ENCODE measurements around the gene TMEM91.
"Not testable (repeated sequence)": the region's sequence is repeated elsewhere in the genome, so short reads cannot be mapped to it uniquely, and the experiment has no call there.

Gene TMEM91

GRCh38 chr19:41402010-41402409 is 25.7 kb downstream of the TMEM91 start:
- DNase-seq (ENCODE audit: low read depth) = no peak
- TF ChIP-seq, protein P1, sequence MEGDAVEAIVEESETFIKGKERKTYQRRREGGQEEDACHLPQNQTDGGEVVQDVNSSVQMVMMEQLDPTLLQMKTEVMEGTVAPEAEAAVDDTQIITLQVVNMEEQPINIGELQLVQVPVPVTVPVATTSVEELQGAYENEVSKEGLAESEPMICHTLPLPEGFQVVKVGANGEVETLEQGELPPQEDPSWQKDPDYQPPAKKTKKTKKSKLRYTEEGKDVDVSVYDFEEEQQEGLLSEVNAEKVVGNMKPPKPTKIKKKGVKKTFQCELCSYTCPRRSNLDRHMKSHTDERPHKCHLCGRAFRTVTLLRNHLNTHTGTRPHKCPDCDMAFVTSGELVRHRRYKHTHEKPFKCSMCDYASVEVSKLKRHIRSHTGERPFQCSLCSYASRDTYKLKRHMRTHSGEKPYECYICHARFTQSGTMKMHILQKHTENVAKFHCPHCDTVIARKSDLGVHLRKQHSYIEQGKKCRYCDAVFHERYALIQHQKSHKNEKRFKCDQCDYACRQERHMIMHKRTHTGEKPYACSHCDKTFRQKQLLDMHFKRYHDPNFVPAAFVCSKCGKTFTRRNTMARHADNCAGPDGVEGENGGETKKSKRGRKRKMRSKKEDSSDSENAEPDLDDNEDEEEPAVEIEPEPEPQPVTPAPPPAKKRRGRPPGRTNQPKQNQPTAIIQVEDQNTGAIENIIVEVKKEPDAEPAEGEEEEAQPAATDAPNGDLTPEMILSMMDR (IDR thresholded peaks at IDR 0.05; ENCODE audit: control insufficient read depth, extremely low read depth, insufficient read depth) = no peak
- H3K4me3 ChIP-seq (ENCODE audit: low read depth, low read length) = no peak overlapping the region

GRCh38 chr19:41403181-41403970 is 27.0 kb downstream of the TMEM91 start:
- TF ChIP-seq, protein P1 (IDR thresholded peaks at IDR 0.05; ENCODE audit: control insufficient read depth, extremely low read depth, insufficient read depth) = no peak
- no peak for DNase-seq (ENCODE audit: low read depth)
- H3K4me3 ChIP-seq (ENCODE audit: low read depth, low read length) = no peak overlapping the region

DNA sequence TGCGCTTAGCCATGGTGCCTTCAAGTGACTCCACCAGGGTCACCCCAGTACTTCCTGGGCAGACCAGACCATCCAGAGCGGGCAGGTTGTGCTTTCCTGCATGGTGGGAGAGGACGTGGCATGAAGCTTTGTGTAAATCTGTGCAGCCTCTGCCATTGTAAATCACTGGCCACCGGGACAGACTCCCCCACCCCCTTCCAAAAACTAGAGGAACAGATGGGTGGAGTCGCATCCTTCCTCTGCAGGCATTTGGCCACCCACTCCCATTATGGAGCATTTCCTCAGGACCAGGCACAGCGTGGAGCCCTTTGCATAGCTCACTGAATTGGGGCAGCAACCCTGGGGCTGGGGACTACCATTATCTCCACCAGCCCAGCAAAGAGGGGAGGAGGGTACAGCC is 29.4 kb downstream of the TMEM91 start:
- TF ChIP-seq, protein P1 (IDR thresholded peaks at IDR 0.05; ENCODE audit: control insufficient read depth, extremely low read depth, insufficient read depth) = no peak
- no peak overlapping the region for H3K4me3 ChIP-seq (ENCODE audit: low read depth, low read length)

DNA sequence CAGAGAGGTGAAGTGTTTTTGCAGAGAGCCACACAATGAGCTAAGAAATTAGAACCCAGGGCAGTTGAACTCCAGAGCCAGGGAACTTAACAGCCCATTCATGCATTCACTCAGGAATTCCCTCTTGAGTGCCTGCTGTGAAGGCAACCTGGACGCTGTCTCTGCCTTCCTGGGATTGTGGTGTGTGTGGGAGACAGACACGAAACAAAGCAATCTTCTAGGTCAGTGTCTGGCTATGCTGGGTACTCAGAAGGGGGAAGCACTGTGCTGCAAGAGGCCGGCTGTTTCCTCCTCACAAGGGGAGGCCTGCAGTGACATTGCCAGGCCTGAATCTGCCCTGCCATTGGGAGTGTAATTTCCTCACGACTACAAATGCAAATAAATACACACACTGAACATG is 30.9 kb downstream of the TMEM91 start:
- DNase-seq (ENCODE audit: low read depth) = no peak
- H3K4me3 ChIP-seq (ENCODE audit: low read depth, low read length) = no peak overlapping the region
- TF ChIP-seq, protein P1 (IDR thresholded peaks at IDR 0.05; ENCODE audit: control insufficient read depth, extremely low read depth, insufficient read depth) = no peak

More for the DNA sequence above, 29.4 kb downstream of the TMEM91 start:
- no peak for DNase-seq (ENCODE audit: low read depth)

GRCh38 chr19:41408256-41408655 is 31.9 kb downstream of the TMEM91 start:
- H3K4me3 ChIP-seq (ENCODE audit: low read depth, low read length) = no peak overlapping the region
- DNase-seq (ENCODE audit: low read depth) = no peak
- TF ChIP-seq, protein P1 (IDR thresholded peaks at IDR 0.05; ENCODE audit: control insufficient read depth, extremely low read depth, insufficient read depth) = no peak

DNA sequence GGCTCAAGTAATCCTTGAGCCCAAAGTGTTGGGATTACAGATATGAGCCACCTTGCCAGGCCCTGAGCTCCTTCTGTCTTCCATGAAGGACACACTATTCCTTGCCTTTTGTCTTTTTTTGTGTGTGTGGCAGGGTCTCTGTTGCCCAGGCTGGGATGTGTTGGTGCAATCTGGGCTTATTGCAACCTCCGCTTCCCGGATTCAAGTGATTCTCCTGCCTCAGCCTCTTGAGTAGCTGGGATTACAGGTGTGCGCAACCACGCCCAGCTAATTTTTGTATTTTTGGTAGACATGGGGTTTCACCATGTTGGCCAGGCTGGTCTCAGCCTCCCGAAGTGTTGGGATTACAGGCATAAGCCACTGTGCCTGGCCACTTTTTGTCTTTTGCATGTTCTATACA is 32.5 kb downstream of the TMEM91 start:
- DNase-seq (ENCODE audit: low read depth); H3K4me3 ChIP-seq (ENCODE audit: low read depth, low read length): not testable (repeated sequence)

DNA sequence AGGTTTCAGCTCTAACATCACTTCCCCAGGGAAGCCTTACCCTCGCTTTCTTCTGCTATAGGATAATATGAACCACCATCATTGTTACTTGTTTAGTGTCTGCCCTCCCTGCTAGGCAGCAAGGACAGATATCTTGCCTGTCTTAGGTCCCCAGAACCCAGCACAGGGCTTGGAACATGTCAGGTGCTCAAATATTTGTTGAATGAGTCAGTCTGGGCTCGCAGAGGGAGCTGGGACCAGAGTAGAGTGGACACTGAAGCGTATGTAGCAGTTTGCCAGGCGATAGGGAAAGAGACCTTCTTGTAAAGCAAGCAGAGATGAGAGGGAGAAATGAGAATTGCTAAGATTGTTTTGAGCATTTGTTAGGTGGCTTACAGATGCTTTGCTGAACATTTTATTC is 33.0 kb downstream of the TMEM91 start:
- DNase-seq (ENCODE audit: low read depth) = peak; percentile 65
- TF ChIP-seq, protein P1 (IDR thresholded peaks at IDR 0.05; ENCODE audit: control insufficient read depth, extremely low read depth, insufficient read depth) = no peak
- no peak overlapping the region for H3K4me3 ChIP-seq (ENCODE audit: low read depth, low read length)

Data from LNCaP clone FGC (cell line).